H9 (cell line): Measurements from ENCODE around the gene APBA2. TPM values are rescaled to one million over a fixed set of nuclear protein-coding genes. Genes with fewer than 3 reads are reported as not detected.

Source experiments
- DNase-seq: peaks from one replicate; pipeline ENCODE4 v3.0.0-alpha.2; 2017
- H2AFZ ChIP-seq: one replicate; pipeline ENCODE4 v1.6.1; 2013; ENCODE audit warnings: mild to moderate bottlenecking, low read length, control low read depth, moderate library complexity
- H2AK5ac ChIP-seq: 2 replicates; pipeline ENCODE4 v1.6.1; 2013; ENCODE audit warnings: low read length, control low read depth, mixed read lengths; ENCODE audit not compliant: insufficient read length
- H2BK120ac ChIP-seq: one replicate; pipeline ENCODE4 v1.6.1; 2013; ENCODE audit warnings: low read depth, mild to moderate bottlenecking, low read length, control low read depth, inconsistent platforms; ENCODE audit not compliant: poor library complexity, severe bottlenecking
- H2BK12ac ChIP-seq: 2 replicates; pipeline ENCODE4 v1.6.1; 2013; ENCODE audit warnings: low read length, control low read depth, mixed read lengths, low read depth; ENCODE audit not compliant: insufficient read length
- H2BK15ac ChIP-seq: 2 replicates; pipeline ENCODE4 v1.6.1; 2013; ENCODE audit warnings: low read depth, low read length, control low read depth
- H2BK20ac ChIP-seq: one replicate; pipeline ENCODE4 v1.6.1; 2013; ENCODE audit warnings: low read depth, mild to moderate bottlenecking, low read length, control low read depth, inconsistent platforms; ENCODE audit not compliant: poor library complexity, severe bottlenecking
- H2BK5ac ChIP-seq: 2 replicates; pipeline ENCODE4 v1.6.1; 2013; ENCODE audit warnings: low read length, control low read depth, mixed read lengths; ENCODE audit not compliant: insufficient read length
- H3K14ac ChIP-seq: 2 replicates; pipeline ENCODE4 v1.6.1; 2013; ENCODE audit warnings: low read length, control low read depth; ENCODE audit not compliant: insufficient read depth
- H3K18ac ChIP-seq: 2 replicates; pipeline ENCODE4 v1.6.1; 2013; ENCODE audit warnings: low read depth, mild to moderate bottlenecking, mixed read lengths, low read length, control low read depth; ENCODE audit not compliant: insufficient read length
- H3K23ac ChIP-seq: 2 replicates; pipeline ENCODE4 v1.6.1; 2013; ENCODE audit warnings: low read length, control low read depth, mixed read lengths, low read depth; ENCODE audit not compliant: insufficient read length
- H3K23me2 ChIP-seq: 2 replicates; pipeline ENCODE4 v1.6.1; 2013; ENCODE audit warnings: low read depth, mild to moderate bottlenecking, mixed read lengths, low read length, control low read depth; ENCODE audit not compliant: insufficient read length, poor library complexity, severe bottlenecking
- H3K27ac ChIP-seq: 2 replicates; pipeline ENCODE4 v1.5.1; 2013; ENCODE audit warnings: low read length, control low read depth, mixed read lengths, low read depth; ENCODE audit not compliant: insufficient read length
- H3K27me3 ChIP-seq: 2 replicates; pipeline ENCODE4 v1.6.1; 2013; ENCODE audit warnings: low read length, control low read depth, inconsistent platforms; ENCODE audit not compliant: insufficient read depth
- H3K4ac ChIP-seq: 2 replicates; pipeline ENCODE4 v1.6.1; 2013; ENCODE audit warnings: low read depth, mild to moderate bottlenecking, control low read depth, inconsistent platforms, low read length, moderate library complexity
- H3K4me1 ChIP-seq: 2 replicates; pipeline ENCODE4 v1.6.1; 2013; ENCODE audit warnings: low read length, control low read depth, inconsistent platforms; ENCODE audit not compliant: insufficient read depth
- H3K4me2 ChIP-seq: 2 replicates; pipeline ENCODE4 v1.6.1; 2013; ENCODE audit warnings: low read length, control low read depth, mixed read lengths; ENCODE audit not compliant: insufficient read length, insufficient read depth
- H3K56ac ChIP-seq: 2 replicates; pipeline ENCODE4 v1.6.1; 2013; ENCODE audit warnings: low read depth, mild to moderate bottlenecking, mixed read lengths, low read length, control low read depth; ENCODE audit not compliant: insufficient read length
- H3K79me1 ChIP-seq: 2 replicates; pipeline ENCODE4 v1.6.1; 2013; ENCODE audit warnings: low read depth, mild to moderate bottlenecking, moderate library complexity, low read length, control low read depth, inconsistent platforms; ENCODE audit not compliant: insufficient read depth, poor library complexity, severe bottlenecking
- H3K79me2 ChIP-seq: 2 replicates; pipeline ENCODE4 v1.6.1; 2013; ENCODE audit warnings: low read length, control low read depth, inconsistent platforms; ENCODE audit not compliant: insufficient read depth
- H3K9ac ChIP-seq: 2 replicates; pipeline ENCODE4 v1.6.1; 2013; ENCODE audit warnings: low read length, control low read depth, mixed read lengths; ENCODE audit not compliant: insufficient read length; ENCODE audit errors: extremely low read depth
- H3K9me3 ChIP-seq: one replicate; pipeline ENCODE4 v1.6.1; 2013; ENCODE audit warnings: low read depth, low read length, inconsistent platforms; ENCODE audit not compliant: control insufficient read depth
- H3T11ph ChIP-seq: one replicate; pipeline ENCODE4 v1.6.1; 2013; ENCODE audit warnings: mild to moderate bottlenecking, low read length, control low read depth, inconsistent platforms
- H4K20me1 ChIP-seq: one replicate; pipeline ENCODE4 v1.6.1; 2013; ENCODE audit not compliant: control insufficient read depth, insufficient read length, insufficient read depth
- H4K5ac ChIP-seq: 2 replicates; pipeline ENCODE4 v1.6.1; 2013; ENCODE audit warnings: low read depth, mild to moderate bottlenecking, mixed read lengths, low read length, control low read depth; ENCODE audit not compliant: insufficient read length
- H4K8ac ChIP-seq: replicated peaks from 2 replicates; pipeline ENCODE4 v1.6.1; 2013; ENCODE audit warnings: low read length, control low read depth, mixed read lengths, low read depth; ENCODE audit not compliant: insufficient read length
- H4K91ac ChIP-seq: 2 replicates; pipeline ENCODE4 v1.6.1; 2013; ENCODE audit warnings: low read depth, mild to moderate bottlenecking, moderate library complexity, mixed read lengths, low read length, control low read depth; ENCODE audit not compliant: insufficient read length
- H3K27ac Mint-ChIP-seq, 3 experiments: 2 replicates in 2 of 3; 3 replicates in 1 of 3; pipeline ENCODE4 v1.8.0; 2020 to 2021; ENCODE audit warnings: mixed read lengths in 3 of 3, mild to moderate bottlenecking in 1 of 3, moderate library complexity in 1 of 3
- H3K27me3 Mint-ChIP-seq: 2 replicates; pipeline ENCODE4 v1.8.0; 2021; ENCODE audit warnings: low read depth, mild to moderate bottlenecking, moderate library complexity, mixed read lengths
- H3K36me3 Mint-ChIP-seq, 3 experiments: 2 replicates in 2 of 3; 3 replicates in 1 of 3; pipeline ENCODE4 v1.8.0; 2020 to 2021; ENCODE audit warnings: low read depth in 3 of 3, mixed read lengths in 3 of 3; ENCODE audit not compliant: insufficient read depth in 1 of 3
- H3K4me1 Mint-ChIP-seq, 2 experiments: 2 replicates each; pipeline ENCODE4 v1.8.0; 2020; ENCODE audit warnings: mixed read lengths in 2 of 2
- H3K4me3 Mint-ChIP-seq, 2 experiments: 2 replicates in 1 of 2; 3 replicates in 1 of 2; pipeline ENCODE4 v1.8.0; 2020 to 2021; ENCODE audit warnings: mild to moderate bottlenecking in 2 of 2, mixed read lengths in 2 of 2, moderate library complexity in 1 of 2
- H3K9me3 Mint-ChIP-seq, 2 experiments: 2 replicates in 1 of 2; 3 replicates in 1 of 2; pipeline ENCODE4 v1.8.0; 2020; ENCODE audit warnings: mild to moderate bottlenecking in 2 of 2, mixed read lengths in 2 of 2, moderate library complexity in 1 of 2
- WGBS: extraction: QIAGEN DNeasy Blood & Tissue Kit; methylation state at CpG from one replicate; pipeline ENCODE4 v1.1.7; 2013; ENCODE audit warnings: missing lambda C conversion rate, low lambda C conversion rate, mixed read lengths; ENCODE audit not compliant: insufficient read length; ENCODE audit errors: extremely low coverage; 5-methylcytosine and 5-hydroxymethylcytosine counted together
- total RNA-seq: library from RNA; stranded (reverse); gene quantifications from 2 replicates; pipeline ENCODE4 v1.2.1, GENCODE V29; 2021
- TF ChIP-seq, protein P1 (sequence below): fragments of 200-600 bp; sonication (generic); conservative IDR thresholded peaks from 3 replicates; pipeline ENCODE4 v1.8.0; 2021; ENCODE audit warnings: antibody characterized with exemption, mild to moderate bottlenecking

Gene APBA2
- total RNA-seq, 1 experiment from 2014 or later = 14.3 TPM

DNA sequence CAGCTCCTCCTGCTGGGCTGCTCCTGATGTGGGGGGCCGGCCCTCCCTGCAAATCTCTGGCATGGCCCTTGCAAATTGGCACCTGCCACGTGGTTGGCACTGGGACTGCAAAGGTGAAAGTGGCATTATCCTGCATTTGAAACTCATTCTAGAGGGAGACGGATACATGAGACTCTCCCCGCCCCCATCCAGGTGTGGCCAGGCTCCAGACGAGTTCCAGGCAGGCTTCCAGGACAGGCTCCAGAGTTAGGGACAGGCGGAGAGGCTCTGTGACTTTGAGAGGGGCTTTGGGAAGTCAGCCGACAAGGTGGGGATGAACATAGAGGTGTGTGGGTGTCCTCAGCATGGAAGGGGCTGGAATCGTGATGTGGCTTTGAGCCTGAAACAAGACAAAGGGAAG lies 178.5 kb downstream of the APBA2 start:
- H2BK5ac ChIP-seq = no peak overlapping the region
- no peak overlapping the region for H2BK15ac ChIP-seq
- no peaks in the 10 kb centered on the region for H4K20me1 ChIP-seq
- H3K14ac ChIP-seq = no peak overlapping the region
- no CpG with 5 or more reads among the region's 8 CpGs for WGBS
- H2BK12ac ChIP-seq = no peak overlapping the region
- no peaks in the 10 kb centered on the region for H3K79me1 ChIP-seq
- H3K56ac ChIP-seq = no peak overlapping the region
- H3K79me2 ChIP-seq = no peaks in the 10 kb centered on the region
- no peak overlapping the region for H3T11ph ChIP-seq
- H2AK5ac ChIP-seq = no peak overlapping the region
- no peak overlapping the region for H4K8ac ChIP-seq
- H2BK120ac ChIP-seq = no peak overlapping the region
- H3K4ac ChIP-seq = no peak overlapping the region
- H3K9me3 Mint-ChIP-seq = peaks cover 13 to 18% of the 10 kb centered on the region in 2 experiments
- H3K4me2 ChIP-seq = no peak overlapping the region
- peak overlapping the region in 1 of 3 experiments; percentile 56; a peak in 2 of 7 replicates for H3K27ac Mint-ChIP-seq
- H3K4me1 ChIP-seq = no peaks in the 10 kb centered on the region; the same call in 1 of the 2 replicates
- no peaks in the 10 kb centered on the region for H3K23me2 ChIP-seq
- no peaks in the 10 kb centered on the region for H3K27me3 ChIP-seq
- H3K4me1 Mint-ChIP-seq = peaks cover 12 to 24% of the 10 kb centered on the region in 2 experiments
- no peak overlapping the region for H4K5ac ChIP-seq
- H2AFZ ChIP-seq = no peak overlapping the region
- no peak overlapping the region for H3K9ac ChIP-seq
- peaks cover under 1% of the 10 kb centered on the region for H3K9me3 ChIP-seq
- H3K4me3 Mint-ChIP-seq = no peak overlapping the region
- no peak overlapping the region for H3K18ac ChIP-seq
- H3K27ac ChIP-seq = no peak overlapping the region
- no peak overlapping the region for H4K91ac ChIP-seq
- peaks cover 1% of the 10 kb centered on the region; the same call in 1 of the 2 replicates for H3K27me3 Mint-ChIP-seq
- no peak overlapping the region for H3K23ac ChIP-seq
- H2BK20ac ChIP-seq = no peak overlapping the region
- TF ChIP-seq, protein P1, sequence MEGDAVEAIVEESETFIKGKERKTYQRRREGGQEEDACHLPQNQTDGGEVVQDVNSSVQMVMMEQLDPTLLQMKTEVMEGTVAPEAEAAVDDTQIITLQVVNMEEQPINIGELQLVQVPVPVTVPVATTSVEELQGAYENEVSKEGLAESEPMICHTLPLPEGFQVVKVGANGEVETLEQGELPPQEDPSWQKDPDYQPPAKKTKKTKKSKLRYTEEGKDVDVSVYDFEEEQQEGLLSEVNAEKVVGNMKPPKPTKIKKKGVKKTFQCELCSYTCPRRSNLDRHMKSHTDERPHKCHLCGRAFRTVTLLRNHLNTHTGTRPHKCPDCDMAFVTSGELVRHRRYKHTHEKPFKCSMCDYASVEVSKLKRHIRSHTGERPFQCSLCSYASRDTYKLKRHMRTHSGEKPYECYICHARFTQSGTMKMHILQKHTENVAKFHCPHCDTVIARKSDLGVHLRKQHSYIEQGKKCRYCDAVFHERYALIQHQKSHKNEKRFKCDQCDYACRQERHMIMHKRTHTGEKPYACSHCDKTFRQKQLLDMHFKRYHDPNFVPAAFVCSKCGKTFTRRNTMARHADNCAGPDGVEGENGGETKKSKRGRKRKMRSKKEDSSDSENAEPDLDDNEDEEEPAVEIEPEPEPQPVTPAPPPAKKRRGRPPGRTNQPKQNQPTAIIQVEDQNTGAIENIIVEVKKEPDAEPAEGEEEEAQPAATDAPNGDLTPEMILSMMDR = no peak
- peaks cover under 1 to 17% (median 7%) of the 10 kb centered on the region in 3 experiments; a peak in 5 of 7 replicates for H3K36me3 Mint-ChIP-seq
- DNase-seq = no peak
